Measurements from ENCODE around the gene HPCAL1.

The HPCAL1 gene

DNA sequence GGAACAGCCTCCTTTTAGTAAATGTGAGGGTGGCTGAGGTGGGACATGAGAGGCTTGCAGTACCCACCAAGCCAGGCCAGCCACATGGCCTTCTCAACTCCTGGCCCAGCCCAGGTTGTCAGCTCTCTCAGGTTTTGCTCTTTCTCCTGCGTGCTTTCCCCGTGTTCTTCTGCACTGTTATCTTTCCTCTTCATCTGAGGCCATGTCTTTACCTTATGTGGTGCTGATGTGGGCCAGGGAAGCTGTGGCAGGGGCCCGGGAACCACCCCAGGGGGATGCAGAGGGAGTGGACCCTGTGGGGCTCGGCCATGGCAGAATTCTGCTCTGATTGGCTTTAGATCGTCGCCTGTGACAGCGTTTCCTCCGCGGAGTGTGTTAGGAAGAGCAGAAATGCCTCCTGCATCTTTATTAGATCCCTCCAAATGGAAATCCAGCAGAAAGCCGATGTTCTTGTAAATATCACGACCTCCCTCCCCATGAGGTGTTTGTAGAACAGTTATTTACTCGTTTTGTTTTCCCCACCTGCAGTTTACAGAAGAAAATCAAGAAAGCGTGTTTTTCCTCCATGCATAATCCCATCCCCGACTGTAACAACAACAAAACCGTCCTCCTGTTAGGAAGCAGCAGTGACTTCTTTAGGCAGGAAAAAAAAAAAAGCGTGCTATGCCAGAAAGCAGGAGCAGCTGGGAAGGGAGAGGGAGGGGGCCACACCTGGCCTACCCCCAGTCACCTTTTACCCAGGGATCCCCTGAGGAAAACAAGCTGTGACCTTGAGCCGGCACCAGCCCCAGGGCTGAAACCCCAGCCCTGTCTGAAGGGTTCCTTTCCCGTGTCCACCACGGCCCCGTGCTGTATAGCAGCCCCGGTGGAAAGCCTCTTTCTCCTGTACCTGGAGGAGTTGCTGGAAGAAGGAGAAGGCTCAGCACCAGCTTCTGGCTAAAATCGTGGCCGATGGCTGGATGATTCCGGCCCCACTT lies 54.8 kb downstream of the HPCAL1 start:
- no peak for DNase-seq

DNA sequence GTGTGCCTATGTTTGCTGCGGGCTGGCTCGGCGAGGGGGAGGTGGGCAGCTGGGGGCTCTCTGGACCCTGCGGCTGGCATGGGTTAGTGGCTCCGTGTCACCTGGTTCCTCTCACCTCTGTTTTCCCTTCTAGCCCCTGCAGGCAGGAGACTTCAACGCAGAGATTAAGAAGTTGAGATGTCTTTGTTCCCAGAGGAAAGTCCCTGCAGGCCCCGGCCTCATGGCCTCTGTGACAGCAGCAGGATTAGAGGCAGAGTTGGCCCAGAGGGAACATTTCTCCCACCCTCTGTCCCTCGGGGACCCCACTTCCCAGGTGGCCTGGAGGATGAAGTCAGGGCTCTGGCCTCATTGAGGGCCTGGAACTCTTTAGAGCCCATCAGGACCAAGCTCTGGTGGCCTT lies 56.5 kb downstream of the HPCAL1 start:
- DNase-seq: no peak

DNA sequence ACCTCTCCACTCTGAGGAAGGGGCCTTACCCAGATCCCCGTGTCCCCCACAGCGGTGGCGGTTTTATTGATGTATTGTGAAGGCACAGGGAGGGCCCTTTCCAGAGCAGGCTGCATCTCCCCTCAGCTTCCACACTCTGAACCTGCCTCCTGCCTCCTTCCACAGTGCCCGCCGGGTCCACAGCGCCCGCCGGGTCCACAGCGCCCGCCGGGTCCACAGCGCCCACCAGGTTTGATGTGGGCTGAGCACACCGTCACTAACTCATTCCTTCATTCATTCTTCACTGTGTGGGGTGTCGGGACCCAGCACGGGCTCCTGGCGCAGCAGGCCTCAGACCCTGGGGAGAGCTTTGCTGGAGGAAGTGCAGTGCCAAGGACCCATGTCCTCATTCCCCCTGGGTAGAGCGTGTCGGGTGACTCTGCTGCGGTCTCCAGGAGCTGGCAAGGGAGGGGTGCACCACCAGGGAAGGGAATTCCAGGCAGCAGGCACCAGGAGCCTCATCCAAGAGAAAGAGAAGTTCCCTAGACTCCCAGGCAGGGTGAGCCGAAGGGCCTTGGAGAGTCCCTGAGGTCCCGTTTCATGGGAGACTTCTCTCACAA lies 57.1 kb downstream of the HPCAL1 start:
- DNase-seq: no peak

DNA sequence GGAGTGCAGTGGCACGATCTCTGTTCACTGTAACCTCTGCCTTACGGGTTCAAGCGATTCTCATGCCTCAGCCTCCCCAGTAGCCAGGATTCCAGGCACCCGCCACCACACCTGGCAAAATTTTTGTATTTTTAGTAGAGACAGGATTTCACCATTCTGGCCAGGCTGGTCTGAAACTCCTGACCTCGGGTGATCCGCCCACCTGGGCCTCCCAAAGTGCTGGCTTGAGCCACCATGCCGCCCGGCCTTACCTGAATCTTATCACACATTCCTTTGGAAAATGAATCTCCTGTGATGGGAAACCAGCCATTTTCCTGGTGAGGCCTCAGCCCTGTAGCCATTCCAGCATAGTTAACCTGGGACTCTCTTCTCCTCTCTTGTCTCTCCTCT lies 57.8 kb downstream of the HPCAL1 start:
- DNase-seq: no peak

DNA sequence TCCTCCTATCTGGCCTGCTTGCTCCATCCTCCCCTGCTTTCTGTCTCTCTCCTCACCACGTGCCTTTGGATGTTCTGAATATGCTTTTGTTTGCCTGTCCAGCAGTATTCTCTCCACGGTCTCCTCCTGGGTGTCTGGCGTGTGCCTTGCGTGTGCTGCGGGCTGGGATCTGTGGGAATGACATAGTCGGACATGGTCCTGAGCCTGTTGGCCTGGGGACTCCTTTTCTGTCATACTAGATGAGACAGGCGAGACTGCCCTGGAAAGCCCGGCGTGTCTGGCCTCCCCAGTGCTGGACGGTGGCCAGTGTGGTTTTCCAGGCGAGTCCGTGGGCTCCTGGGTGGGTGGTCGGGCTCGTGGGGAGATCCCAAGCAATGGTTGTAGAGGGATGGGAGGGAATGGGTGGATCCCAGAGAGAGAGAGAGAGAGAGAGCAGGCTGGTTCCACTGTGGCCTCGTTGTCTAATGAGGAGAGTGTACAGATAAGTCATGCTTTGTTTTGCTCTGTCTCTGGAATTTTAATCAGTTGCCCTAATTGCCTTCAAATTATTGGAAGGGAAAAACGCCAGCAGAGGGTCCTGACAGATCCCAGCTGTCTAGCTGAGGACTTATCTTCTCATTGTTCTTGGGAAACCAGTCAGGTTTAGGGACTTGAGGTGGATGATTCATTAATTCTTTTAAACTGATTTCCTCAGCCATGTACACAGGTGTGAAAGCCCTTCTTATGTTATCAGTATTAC lies 58.3 kb downstream of the HPCAL1 start:
- no peak for DNase-seq

DNA sequence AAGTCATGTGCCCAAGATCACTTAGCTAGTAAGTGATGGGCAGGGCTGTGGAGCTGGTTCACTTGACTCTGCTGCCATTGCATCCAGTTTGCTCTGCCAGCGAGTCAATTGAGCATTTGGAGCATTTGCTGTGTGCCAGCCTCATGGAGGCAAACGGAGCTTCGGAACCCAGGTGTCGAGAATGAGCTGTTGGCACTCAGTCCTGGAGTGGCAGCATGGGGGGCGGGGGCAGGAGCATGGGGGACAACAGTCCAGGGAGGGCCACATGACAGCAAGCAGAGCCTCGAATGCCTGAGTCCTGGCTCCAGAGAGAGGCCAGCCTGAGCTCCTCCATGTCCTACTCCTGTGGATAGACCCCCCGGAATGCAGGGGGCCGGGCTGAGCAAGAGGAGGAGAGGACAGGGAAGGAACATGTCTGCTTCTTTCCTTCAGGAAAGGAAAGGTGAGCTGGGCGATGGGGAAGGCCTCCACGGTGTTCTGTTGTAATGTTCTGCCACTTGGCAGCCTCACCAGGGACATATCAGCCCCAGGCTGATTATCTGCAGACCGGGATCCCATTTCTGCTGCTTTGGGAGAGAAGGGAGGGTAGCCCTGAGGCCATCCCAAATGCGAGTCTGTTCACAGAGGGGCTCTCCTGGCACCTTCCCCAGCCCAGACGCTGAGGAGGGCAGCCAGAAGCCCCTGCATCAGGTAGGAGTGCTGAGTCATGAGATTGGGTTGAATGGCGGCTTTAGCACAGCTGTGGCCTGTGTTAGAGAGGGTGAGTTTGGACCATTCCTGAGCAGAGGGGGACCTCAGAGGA lies 59.6 kb downstream of the HPCAL1 start:
- no peak for DNase-seq

DNA sequence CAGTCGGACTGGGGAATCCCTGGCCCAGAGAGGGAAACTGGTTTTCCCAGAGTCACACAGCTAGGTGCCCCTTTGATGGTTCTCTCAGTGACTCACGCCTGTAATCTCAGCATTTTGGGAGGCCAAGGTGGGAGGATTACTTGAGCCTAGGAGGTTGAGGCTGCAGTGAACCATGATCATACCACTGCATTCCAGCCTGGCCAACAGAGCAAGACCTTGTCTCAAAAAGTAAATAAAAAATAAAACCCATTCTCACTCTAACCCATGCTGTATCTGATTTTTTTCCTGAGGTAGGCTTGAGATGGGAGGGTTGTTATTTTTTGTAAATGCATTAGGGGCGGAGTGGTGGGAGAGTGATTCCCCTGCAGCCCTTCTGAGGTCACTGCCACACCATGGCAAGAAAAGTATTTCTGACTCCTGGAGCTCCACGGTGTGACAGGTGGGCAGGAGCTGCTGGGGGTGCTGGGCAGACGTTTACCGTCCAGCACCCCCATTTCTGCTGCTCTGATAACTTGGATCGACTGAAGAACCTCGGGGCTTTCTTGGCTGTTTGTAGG lies 60.3 kb downstream of the HPCAL1 start:
- DNase-seq: no peak

DNA sequence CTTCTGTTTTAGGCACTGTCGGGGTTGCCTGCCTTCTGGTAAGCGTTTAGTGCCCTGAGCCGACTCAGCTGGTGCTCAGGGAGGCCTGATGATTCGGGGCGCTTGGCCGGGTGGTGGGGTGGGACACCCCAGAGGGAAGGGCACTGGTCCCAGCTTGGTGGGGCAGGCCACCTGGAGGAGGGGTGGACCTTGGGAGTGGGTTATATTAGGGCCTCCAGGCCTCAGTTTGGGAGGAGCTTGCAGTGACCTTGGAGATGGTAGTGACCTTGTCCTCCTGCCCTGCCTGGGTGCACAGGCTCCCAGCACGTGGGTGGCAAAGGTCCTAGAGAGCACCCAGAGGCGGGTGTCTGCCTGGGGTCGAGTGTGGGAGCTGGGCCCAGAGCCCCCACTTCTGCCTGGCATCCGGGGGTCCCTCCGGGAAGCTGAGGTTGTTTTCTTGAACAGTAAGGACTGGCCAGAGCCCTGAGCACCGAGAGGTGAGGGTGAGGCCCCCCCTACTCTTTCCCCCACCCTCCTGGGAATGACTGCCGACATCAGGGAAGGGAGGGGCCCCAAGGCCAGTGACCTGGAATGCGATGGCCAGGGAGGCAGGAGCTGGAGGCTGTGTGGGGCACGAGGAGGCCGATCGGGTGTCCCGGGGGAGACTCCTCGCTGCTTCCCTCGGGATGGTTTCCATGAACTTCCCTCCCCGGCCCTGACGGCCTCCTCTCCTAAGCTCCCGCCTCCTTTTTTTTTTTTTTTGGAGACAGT lies 61.3 kb downstream of the HPCAL1 start:
- no peak for DNase-seq

DNA sequence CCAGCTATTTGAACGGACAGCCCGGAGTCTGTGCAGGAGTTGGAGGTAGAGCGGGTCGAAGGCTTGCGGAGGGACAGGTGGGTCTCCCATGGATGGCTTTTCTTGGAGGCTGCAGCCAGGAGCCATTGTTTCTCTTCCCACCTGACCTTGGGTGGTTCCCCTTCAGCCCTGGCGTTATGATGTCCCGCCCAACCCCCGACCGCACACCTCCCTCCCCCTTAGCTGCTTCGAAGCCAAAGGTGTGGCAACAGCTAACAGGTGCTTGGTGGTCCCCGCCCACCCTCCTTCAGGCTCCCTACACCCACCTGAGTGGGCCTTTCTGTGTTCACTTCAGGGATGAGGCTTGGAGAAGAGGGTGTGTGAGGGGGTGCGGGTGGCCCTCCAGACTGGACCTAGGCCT lies 62.7 kb downstream of the HPCAL1 start:
- no peak for DNase-seq

DNA sequence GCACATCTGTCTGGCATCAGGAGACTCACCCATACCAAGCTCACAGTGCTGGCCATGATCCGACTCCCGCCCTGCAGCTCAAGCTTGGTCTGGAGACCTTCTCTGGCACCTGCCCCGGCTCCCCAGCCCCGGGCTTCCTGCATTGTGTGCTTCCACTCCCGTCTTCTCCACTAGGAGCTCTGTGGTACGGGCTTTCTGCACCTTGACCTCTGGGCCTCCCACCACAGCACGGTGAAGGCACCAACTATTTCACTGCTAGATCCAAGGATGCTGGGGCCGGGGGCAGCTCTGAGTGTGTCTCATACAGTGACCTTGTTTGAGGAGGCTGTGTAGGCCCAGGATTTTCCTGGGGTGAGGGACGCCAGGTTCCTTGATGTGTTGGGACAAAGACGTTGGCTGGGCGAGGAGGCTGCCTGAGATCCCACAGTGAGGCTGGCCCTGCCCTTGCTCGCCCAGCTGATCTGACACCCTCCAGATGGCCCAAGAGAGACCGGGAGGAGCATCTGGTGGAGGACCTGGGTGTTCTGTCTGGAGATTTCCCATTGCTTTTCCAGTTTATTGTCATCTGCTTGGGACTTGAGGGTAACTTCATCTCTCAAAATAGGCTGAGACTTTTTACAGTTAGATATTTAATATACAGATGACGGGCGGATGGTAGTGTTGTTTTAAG lies 64.0 kb downstream of the HPCAL1 start:
- DNase-seq: no peak

DNA sequence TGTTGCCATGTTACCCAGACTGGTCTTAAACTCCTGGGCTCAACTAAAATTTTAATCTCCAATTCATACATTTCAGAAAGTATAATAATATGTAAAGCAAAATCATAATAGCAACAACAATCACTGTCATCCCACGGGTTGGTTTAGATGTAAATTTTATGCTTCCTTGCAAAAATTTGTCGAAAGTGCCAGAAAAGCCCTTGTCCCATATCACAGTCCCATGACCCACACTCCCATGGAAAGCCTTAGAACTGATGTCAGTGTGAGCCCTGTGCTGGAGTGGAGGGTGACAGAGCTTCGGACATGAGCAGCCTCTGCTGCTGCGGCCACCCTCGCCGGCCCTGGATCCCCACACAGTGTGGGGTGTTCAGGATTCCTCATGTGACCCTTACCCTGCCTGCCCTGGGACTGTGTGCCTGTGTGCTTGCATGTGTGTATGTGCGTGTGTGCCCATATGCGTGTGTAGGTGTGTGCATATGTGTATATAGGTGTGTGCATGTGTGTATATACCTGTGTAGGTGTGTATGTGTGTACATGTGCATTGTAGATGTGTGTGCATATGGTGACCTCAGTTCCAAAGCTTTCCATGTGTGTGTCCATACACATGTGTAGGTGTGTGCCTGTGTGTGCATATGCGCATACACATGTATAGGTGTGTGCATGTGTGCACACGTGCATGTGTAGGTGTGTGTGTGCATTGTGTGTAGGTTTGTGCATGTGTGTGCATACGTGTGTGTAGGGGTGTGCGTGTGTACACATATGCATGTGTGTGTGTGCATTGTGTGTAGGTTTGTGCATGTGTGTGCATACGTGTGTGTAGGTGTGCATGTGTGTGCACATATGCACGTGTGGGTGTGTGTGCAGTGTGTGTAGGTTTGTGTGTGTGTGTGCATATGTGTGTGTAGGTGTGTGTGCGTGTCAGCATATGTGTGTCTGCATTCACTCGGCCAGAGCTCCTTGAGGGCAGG lies 65.1 kb downstream of the HPCAL1 start:
- DNase-seq: no peak

DNA sequence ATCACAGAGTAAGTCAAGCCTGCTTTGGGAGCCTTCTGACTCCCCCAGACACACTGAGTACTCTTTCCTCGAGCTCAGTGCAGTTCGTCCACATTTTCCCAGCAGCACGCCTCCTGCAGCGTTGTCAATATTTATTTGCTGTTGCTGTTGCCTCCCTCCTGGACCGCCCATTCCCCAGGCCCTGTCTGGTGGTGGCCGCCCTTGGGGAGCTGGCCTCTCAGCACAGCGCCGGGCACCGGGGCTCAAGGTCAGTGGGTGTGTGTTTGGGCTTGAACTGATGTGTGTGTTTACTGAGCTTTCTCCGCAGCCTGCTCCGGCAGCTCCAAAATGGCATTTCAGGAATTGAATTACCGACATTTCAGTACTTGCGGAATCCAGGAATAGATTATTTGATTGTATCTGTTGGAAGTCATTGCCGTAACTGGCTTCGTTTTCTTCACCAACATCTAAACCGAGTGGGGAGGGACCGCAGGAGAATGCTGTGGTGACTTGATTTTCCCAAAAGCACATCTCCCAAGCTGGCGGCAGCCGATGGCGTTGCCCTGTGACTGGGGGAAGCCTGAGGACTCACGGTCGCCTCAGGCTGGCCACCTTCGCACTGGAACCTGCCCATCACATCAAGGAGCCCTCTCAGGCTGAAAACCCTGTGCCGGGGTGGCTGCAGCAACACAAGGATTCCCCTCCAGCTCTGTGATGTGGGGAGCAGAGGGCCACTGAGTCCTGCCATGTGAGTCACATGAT lies 66.0 kb downstream of the HPCAL1 start:
- DNase-seq: no peak

DNA sequence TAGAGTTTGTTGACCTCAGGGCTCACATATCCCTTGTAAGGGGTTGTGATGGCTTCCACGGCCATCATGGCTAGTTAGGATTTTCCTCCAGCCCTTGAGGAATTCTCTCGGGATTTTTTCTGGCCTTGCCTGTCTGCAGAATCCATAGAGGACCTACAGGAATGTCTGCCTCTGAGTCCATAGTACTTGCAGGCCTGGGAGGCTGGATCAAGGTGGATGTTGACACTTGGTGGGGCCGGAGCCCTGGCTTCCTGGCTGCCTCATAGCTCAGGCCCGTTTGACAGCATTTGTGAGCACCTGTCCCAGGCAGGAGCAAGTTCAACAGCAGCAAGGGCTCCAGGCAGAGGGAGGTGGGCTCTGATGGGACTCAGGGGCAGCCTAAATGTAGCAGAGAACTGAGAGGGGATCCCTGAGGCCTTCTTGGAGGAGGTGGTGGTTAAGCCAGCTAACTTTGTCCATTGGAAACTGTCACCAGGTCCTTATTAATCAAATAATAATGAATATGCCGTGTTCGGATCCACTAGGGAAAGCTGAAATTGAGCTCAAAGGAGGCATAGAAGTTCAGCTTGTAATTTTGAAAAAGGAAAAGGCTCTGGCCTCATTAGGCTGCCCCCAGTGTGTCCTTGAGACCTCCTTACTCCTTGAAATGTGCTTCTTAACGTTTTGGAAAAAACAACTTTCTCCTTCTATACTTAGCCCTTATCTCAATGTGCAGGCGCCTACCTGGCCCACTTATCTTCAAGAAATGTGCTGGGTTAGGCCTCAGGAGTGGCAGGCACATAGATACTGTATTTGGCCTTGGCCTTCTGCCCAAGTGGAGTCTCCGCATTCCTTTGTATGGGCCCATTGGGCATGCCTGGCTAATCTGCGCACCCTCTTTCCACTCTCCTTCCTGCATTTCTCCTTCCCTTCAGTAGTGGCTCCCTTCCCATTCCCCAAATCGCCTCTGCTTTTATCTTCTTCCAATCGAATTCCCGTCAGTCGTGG lies 66.9 kb downstream of the HPCAL1 start:
- DNase-seq: no peak

DNA sequence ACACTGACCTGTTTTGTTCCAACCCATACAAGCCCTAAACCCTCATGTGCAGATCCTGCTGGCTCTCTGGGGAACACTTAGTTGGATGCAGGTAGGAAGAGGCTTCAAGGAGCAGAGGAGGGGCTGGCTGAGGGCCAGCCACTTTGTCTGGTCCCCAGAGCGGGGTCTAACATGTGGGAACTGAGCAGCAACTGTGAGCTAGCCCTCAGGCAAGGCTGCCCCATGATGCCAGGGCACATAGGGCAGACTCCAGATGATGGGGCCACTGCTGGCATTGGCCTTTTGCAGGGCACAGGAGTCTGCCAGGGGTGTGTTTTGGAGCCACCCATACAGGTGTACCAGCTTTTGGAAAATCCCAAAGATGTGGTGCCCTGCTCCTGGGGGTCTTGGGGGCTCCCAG lies 67.7 kb downstream of the HPCAL1 start:
- no peak for DNase-seq

DNA sequence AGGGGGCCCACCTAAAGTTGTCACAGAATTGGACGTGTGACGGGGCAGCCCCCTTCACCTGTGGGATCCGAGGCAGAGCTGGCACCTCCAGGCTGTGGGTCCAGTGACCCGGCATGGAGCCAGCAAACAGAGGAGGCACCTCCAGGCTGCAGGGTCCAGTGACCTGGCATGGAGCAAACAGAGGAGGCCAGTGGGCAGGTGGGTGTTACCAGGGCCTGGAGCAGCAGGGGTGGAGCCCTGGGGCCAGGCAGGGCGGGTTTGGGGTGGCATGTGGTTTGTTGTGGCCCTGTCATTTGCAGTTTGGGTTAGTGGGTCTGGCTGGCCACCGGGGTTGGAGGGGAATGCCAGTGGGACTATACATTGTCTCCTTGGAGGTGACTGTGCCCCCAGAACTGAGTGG lies 68.2 kb downstream of the HPCAL1 start:
- DNase-seq: no peak

DNA sequence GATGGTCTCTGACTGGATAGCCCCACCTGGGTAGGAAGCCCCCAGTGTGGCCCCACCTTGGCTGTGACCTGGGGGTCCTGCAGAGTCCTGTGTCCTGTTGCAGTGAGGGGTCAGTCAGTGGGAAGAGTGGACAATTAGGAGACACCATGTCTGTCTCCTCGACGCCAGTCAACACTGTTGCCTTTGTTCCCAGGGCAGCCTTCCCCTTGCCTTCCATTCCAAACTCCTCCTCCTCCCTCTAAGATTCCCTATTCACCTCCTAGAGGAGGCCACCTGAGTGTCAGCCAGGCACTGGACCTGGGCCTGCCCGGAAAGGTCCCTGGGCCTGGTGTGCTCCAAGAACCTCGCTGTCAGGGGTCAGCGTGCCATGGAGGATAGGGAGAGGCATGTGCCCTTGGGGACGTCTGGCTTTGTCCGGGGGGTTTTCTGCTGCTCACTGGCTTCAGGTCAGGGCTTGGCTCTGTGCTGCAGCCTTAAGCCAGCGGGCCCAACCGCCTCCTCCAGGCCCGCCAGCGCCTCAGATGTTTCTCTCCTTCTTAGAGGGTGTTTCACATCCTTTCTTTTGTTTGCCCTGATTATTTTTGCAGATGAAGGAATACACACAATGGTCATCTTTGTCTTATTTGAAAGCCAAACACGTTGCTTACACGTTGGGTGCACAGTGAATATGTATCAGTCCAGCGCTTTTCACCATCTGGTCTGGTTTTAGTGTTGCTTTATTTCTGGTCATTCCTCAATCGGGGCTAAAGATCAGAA lies 68.9 kb downstream of the HPCAL1 start:
- DNase-seq: no peak

DNA sequence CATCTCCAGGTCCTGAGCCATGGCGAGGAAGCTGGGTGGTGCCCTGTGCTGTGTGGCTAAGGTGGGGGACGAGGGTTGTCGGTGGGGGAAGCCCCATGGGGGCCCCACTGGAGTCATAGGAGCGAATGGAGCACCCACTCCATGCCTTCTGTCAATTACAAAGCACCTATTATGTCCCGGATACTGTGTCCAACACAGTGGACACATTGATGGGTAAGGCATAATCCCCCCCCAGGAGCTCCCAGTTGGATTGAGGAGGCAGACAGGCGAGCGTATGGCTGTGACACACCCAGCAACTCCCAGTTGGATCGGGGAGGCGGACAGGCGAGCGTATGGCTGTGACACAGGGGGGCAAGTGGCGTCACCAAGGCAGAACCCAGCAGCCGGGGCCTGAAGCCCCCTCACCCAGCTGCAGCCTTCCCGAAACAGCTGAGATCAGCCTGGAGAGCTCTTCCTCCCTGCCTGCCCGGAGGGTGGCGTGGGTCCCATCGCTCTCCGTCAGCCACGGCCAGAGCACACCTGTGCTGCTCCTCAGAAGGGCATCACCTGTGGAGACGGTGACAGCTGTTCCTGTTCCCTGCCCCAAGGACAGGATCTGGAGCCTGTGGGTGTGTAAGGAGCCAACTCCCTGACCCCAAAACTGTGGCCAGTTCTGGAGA lies 69.6 kb downstream of the HPCAL1 start:
- no peak for DNase-seq

All from NCI-H446 treated with DMSO at 0.1 percent for 48 hours (cell line).